K562 (cell line): ENCODE data around the gene PLXDC1. TPM values are rescaled to one million over a fixed set of nuclear protein-coding genes. Genes with fewer than 3 reads are reported as not detected.

ENCODE experiments used
- ATAC-seq: fragments of 200-7000 bp; cut with Tn5 transposase; 3 replicates; pipeline ENCODE4 v1.9.1; 2020; ENCODE audit warnings: moderate library complexity
- BruUV-seq: library from RNA; stranded (reverse); fragments of 400-500 nt; replicated peaks from 2 replicates; lab custom pipeline; 2021; lab: Mats Ljungman, UMichigan
- CTCF ChIA-PET: fragments of 300-600 bp; formaldehyde crosslinking; extraction: SDS; loops from one replicate; lab custom pipeline; 2021; ENCODE audit warnings: low intra/inter-chr PET ratio; lab: Yijun Ruan, JAX
- POLR2A ChIA-PET: fragments of 300-600, 350-650 bp; sonication (Branson Sonifier 250); formaldehyde crosslinking; extraction: SDS; loops from one replicate; lab custom pipeline; 2021; ENCODE audit warnings: antibody characterized with exemption, inconsistent platforms; lab: Yijun Ruan, JAX
- DNase-seq, 4 experiments: peaks; one replicate each; pipeline versions ENCODE4 v3.0.0 to v3.0.0-alpha.2; 2011 to 2018; ENCODE audit warnings: low spot score in 3 of 4, mixed read lengths in 3 of 4; ENCODE audit errors: extremely low read depth in 1 of 4
- FAIRE-seq: peaks from 2 replicates; lab custom pipeline; 2011; peaks lifted over from hg19 to GRCh38; lab: Jason Lieb, UNC
- H2AFZ ChIP-seq: 2 replicates; pipeline ENCODE4 v1.6.0; 2011; ENCODE audit warnings: low read depth, low read length, control low read depth, inconsistent platforms
- H3K27ac ChIP-seq: fragments of 200-600 bp; 3 replicates; pipeline ENCODE4 v1.8.0; 2011; ENCODE audit warnings: low read depth, mild to moderate bottlenecking, control low read depth, inconsistent platforms, low read length, moderate library complexity, mixed read lengths; ENCODE audit errors: extremely low read depth
- H3K27me3 ChIP-seq, 2 experiments: fragments of 300-600 bp in 1 of 2; 2 replicates in 1 of 2; 3 replicates in 1 of 2; pipeline versions ENCODE4 v1.6.0 to v1.8.0; 2011; ENCODE audit warnings: inconsistent platforms in 2 of 2, low read length in 2 of 2, mild to moderate bottlenecking in 1 of 2, mixed read lengths in 1 of 2, moderate library complexity in 1 of 2; ENCODE audit not compliant: control insufficient read depth in 2 of 2, insufficient read depth in 2 of 2
- H3K36me3 ChIP-seq: fragments of 300-600 bp; 3 replicates; pipeline ENCODE4 v1.8.0; 2011; ENCODE audit warnings: mild to moderate bottlenecking, low read length, inconsistent platforms; ENCODE audit not compliant: control insufficient read depth, insufficient read depth
- H3K4me1 ChIP-seq, 2 experiments: fragments of 200-600 bp in 1 of 2; replicated peaks in 1 of 2; 2 replicates in 1 of 2; 3 replicates in 1 of 2; pipeline versions ENCODE4 v1.5.1 to v1.8.0; 2011; ENCODE audit warnings: inconsistent platforms in 2 of 2, low read length in 2 of 2, mild to moderate bottlenecking in 1 of 2, mixed read lengths in 1 of 2, moderate library complexity in 1 of 2; ENCODE audit not compliant: control insufficient read depth in 2 of 2, insufficient read depth in 2 of 2
- H3K4me2 ChIP-seq: 2 replicates; pipeline ENCODE4 v1.6.1; 2011; ENCODE audit warnings: low read length, control low read depth, inconsistent platforms, mixed read lengths; ENCODE audit not compliant: insufficient read depth
- H3K4me3 ChIP-seq: fragments of 200-600 bp; sonication (generic), shearing (Covaris generic); 2 replicates; pipeline ENCODE4 v1.5.1; 2016; ENCODE audit warnings: control low read depth, inconsistent platforms
- H3K79me2 ChIP-seq: fragments of 200-600 bp; 3 replicates; pipeline ENCODE4 v1.8.0; 2011; ENCODE audit warnings: low read length, inconsistent platforms; ENCODE audit not compliant: control insufficient read depth, insufficient read depth
- H3K9ac ChIP-seq, 2 experiments: 2 replicates each; pipeline versions ENCODE4 v1.6.0 to v1.6.1; 2011; ENCODE audit warnings: low read depth in 2 of 2, low read length in 2 of 2, control low read depth in 1 of 2, inconsistent platforms in 1 of 2, mild to moderate bottlenecking in 1 of 2, mixed read lengths in 1 of 2; ENCODE audit not compliant: insufficient read depth in 1 of 2
- H3K9me1 ChIP-seq: one replicate; pipeline ENCODE4 v1.6.0; 2011; ENCODE audit warnings: inconsistent platforms, mild to moderate bottlenecking, low read length, moderate library complexity; ENCODE audit not compliant: control insufficient read depth, insufficient read depth
- H3K9me3 ChIP-seq: replicated peaks from 2 replicates; pipeline ENCODE4 v1.5.1; 2011; ENCODE audit warnings: low read depth, low read length, inconsistent platforms; ENCODE audit not compliant: control insufficient read depth, insufficient read depth
- H4K20me1 ChIP-seq: replicated peaks from 2 replicates; pipeline ENCODE4 v1.6.1; 2011; ENCODE audit warnings: low read length, inconsistent platforms, mixed read lengths; ENCODE audit not compliant: control insufficient read depth, insufficient read depth
- CBFB ChIP-seq: sonication (generic); formaldehyde crosslinking; IDR thresholded peaks from 2 replicates; pipeline ENCODE4 v1.4.0; 2020; ENCODE audit warnings: mild to moderate bottlenecking, missing genetic modification reagents
- E2F3 ChIP-seq: fragments of 250-450 bp; sonication (Bioruptor Pico); IDR thresholded peaks from 2 replicates; pipeline ENCODE4 v1.4.0; 2020; ENCODE audit warnings: mild to moderate bottlenecking
- KHSRP ChIP-seq: fragments of 450-650 bp; IDR thresholded peaks from 2 replicates; pipeline ENCODE4 v1.6.1; 2017
- PCBP2 ChIP-seq: fragments of 200-400 bp; formaldehyde crosslinking; IDR thresholded peaks from 2 replicates; pipeline ENCODE4 v1.6.1; 2018; ENCODE audit warnings: low read length, low read depth, mild to moderate bottlenecking, moderate library complexity; ENCODE audit not compliant: poor library complexity, severe bottlenecking
- SIN3B ChIP-seq: fragments of 450-650 bp; IDR thresholded peaks from 2 replicates; pipeline ENCODE4 v1.6.1; 2017; ENCODE audit warnings: low read depth, mild to moderate bottlenecking, moderate library complexity
- SMARCE1 ChIP-seq: fragments of 450-650 bp; IDR thresholded peaks from 2 replicates; pipeline ENCODE4 v1.7.1; 2016; ENCODE audit warnings: mild to moderate bottlenecking
- SRF ChIP-seq, 2 experiments: fragments of 250-450, 450-650 bp in 1 of 2; sonication (Bioruptor Pico) in 1 of 2; sonication (generic) in 1 of 2; formaldehyde crosslinking; IDR thresholded peaks; 2 replicates each; pipeline versions ENCODE4 v1.5.0 to v1.5.1; 2020 to 2022; ENCODE audit warnings: mild to moderate bottlenecking in 1 of 2, missing genetic modification reagents in 1 of 2
- TCF3 ChIP-seq: sonication (generic); formaldehyde crosslinking; IDR thresholded peaks from 2 replicates; pipeline ENCODE4 v1.4.0; 2020; ENCODE audit warnings: mild to moderate bottlenecking, missing genetic modification reagents
- ZEB2 ChIP-seq: fragments of 450-650 bp; IDR thresholded peaks from 2 replicates; pipeline ENCODE4 v1.6.1; 2016
- ZNF174 ChIP-seq: fragments of 250-450 bp; sonication (Bioruptor Pico); IDR thresholded peaks from 2 replicates; pipeline ENCODE4 v1.4.0; 2020; ENCODE audit warnings: mild to moderate bottlenecking
- WGBS: fragments of 100-300 bp; shearing (Covaris generic); methylation state at CpG from one replicate; pipeline ENCODE4 v1.1.6; 2016; ENCODE audit warnings: low coverage, mixed read lengths; ENCODE audit not compliant: insufficient coverage; ENCODE audit errors: missing lambda C conversion rate; 5-methylcytosine and 5-hydroxymethylcytosine counted together
- in situ Hi-C: fragments of 300-500 bp; cut with MboI; formaldehyde crosslinking; loops from 4 replicates; pipeline ENCODE4 v1.15.0; 2018; ENCODE audit warnings: inconsistent platforms, mixed read lengths
- intact Hi-C: fragments of 100-400 bp; cut with micrococcal nuclease; formaldehyde crosslinking; loops from 2 replicates; pipeline ENCODE4 v1.14.2; 2022
- polyA plus RNA-seq, 8 experiments: library from polyadenylated mRNA; depleted of rRNA in 4 of 8; stranded (reverse) in 5 of 8; unstranded in 3 of 8; fragments of >200 nt; fragmentation: Nextera tagmentation in 2 of 8; fragmentation: Illumina TruSeq in 1 of 8; extraction: Ambion mirVana in 2 of 8; extraction: Trizol in 1 of 8; gene quantifications; 2 replicates each; pipeline versions ENCODE4 v1.2.1 to v1.2.3, GENCODE V29; 2011 to 2014; ENCODE audit warnings: inconsistent platforms in 1 of 8, missing spikeins in 1 of 8
- total RNA-seq, 7 experiments: library from RNA; depleted of rRNA in 6 of 7; stranded (reverse); fragments of >200 nt in 6 of 7; fragmentation: Illumina TruSeq in 2 of 7; extraction: Trizol in 2 of 7; gene quantifications; 2 replicates each; pipeline versions ENCODE4 v1.2.1 to v1.2.3, GENCODE V29; 2011 to 2021; ENCODE audit warnings: low replicate concordance in 1 of 7
- TF ChIP-seq, protein P1 (sequence below), 3 experiments: IDR thresholded peaks in 2 of 3; conservative IDR thresholded peaks in 1 of 3; 2 replicates each; pipeline ENCODE4 v1.5.1; 2011 to 2012; ENCODE audit warnings: low read length in 3 of 3, mild to moderate bottlenecking in 3 of 3, control low read depth in 2 of 3, improper control_type of control experiment in 1 of 3, inconsistent platforms in 1 of 3, low read depth in 1 of 3, mixed read lengths in 1 of 3, moderate library complexity in 1 of 3; ENCODE audit not compliant: insufficient read depth in 2 of 3
- TF ChIP-seq, protein P2 (sequence below): fragments of 250-450 bp; sonication (Bioruptor Pico); IDR thresholded peaks from 2 replicates; pipeline ENCODE4 v1.8.0; 2021; ENCODE audit warnings: moderate library complexity, mild to moderate bottlenecking, inconsistent platforms

Gene PLXDC1
- total and polyA plus RNA-seq, 9 of the 15 experiments (the other 6 are each of a cell fraction or from before 2014, with no cell fraction given): not detected

DNA sequence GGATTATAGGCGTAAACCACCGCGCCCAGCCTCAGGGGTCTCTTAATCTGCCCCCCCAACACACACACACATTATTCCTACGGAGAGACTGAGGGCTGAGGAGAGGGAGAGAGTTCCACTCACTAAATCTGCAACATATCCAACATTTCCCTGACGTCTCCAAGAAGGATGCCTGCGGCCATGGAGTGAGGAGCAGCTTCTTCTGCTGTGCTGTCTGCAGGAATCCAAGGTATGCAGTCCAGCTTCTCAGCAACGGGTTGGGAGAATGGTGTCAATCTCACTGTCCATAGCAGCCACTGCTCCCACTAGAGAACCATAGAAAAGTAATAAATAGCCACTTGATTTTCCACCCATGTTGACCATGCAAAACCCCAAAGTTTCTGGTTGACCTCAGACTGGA is 5.1 kb upstream of the PLXDC1 start:
- in situ Hi-C loops (no loop called here), intact Hi-C loops (loop anchor here (10.0 kb wide), 2 partner anchors 88 to 402 kb away; partner anchors contain the start of gene PSMB3)
- FAIRE-seq (no peak), ATAC-seq (no peak), DNase-seq (no peak)
- H3K4me3 ChIP-seq: no peak overlapping the region
- CTCF ChIA-PET: interaction anchor here (0.6 kb wide), 1 partner anchor 99 kb away, joined by 3 read pairs; no protein-coding TSS in a partner anchor
- no peaks in the 10 kb centered on the region for H3K9me1 ChIP-seq
- no peaks in the 10 kb centered on the region for H3K9me3 ChIP-seq
- POLR2A ChIA-PET: no interaction called here
- H3K36me3 ChIP-seq: no peaks in the 10 kb centered on the region
- peaks cover 4% of the 10 kb centered on the region; the same call in 1 of the 2 replicates for H4K20me1 ChIP-seq
- no TSS peak for BruUV-seq
- no peak overlapping the region for H3K4me2 ChIP-seq
- peaks cover 8 to 23% of the 10 kb centered on the region in 2 experiments; a peak in 2 of 5 replicates for H3K4me1 ChIP-seq
- TF ChIP-seq ZEB2: no peak
- no peak for TF ChIP-seq KHSRP
- TF ChIP-seq TCF3: no peak
- TF ChIP-seq SIN3B: no peak
- 52% methylated on average over 7 of the region's 7 CpGs for WGBS
- H3K27me3 ChIP-seq: peaks cover 0 to 12% of the 10 kb centered on the region in 2 experiments; a peak in 2 of 5 replicates
- H3K27ac ChIP-seq: no peak overlapping the region
- H3K9ac ChIP-seq: no peak overlapping the region
- H2AFZ ChIP-seq: no peak overlapping the region
- no peaks in the 10 kb centered on the region for H3K79me2 ChIP-seq

GRCh38 chr17:39155654-39156053 is 4.2 kb upstream of the PLXDC1 start:
- Histone ChIP-seq H3K4me1 (peaks cover 8 to 27% of the 10 kb centered on the region in 2 experiments; a peak in 2 of 5 replicates), H3K9ac (no peak overlapping the region; a peak in 1 of 4 replicates), H3K9me3 (no peaks in the 10 kb centered on the region), H3K27ac (no peak overlapping the region), H4K20me1 (peaks cover 4% of the 10 kb centered on the region; the same call in 1 of the 2 replicates), H3K9me1 (no peaks in the 10 kb centered on the region), H3K36me3 (no peaks in the 10 kb centered on the region), H3K27me3 (peaks cover 3 to 13% of the 10 kb centered on the region in 2 experiments; a peak in 3 of 5 replicates), H3K4me3 (no peak overlapping the region), H2AFZ (0 out of 2 replicates have a peak overlapping the region, but pooled peaks have one; percentile 32), H3K79me2 (no peaks in the 10 kb centered on the region), H3K4me2 (peak overlapping the region; percentile 38)
- ChIA-PET POLR2A (no interaction called here), CTCF (no interaction called here)
- WGBS: 8% methylated on average over 2 of the region's 2 CpGs
- intact Hi-C loops (loop anchor here (10.0 kb wide), 2 partner anchors 89 to 401 kb away; partner anchors contain the start of gene PSMB3), in situ Hi-C loops (no loop called here)
- no peak for ATAC-seq
- BruUV-seq: no TSS peak
- FAIRE-seq: no peak
- no peak for DNase-seq
- TF ChIP-seq ZNF174 (no peak), SRF (CRISPR knock-in tag; IDR thresholded peaks at IDR 0.05) (no peak), SMARCE1 (no peak), CBFB (CRISPR knock-in tag) (no peak), E2F3 (CRISPR knock-in tag) (no peak), PCBP2 (no peak)
- TF ChIP-seq, protein P1, sequence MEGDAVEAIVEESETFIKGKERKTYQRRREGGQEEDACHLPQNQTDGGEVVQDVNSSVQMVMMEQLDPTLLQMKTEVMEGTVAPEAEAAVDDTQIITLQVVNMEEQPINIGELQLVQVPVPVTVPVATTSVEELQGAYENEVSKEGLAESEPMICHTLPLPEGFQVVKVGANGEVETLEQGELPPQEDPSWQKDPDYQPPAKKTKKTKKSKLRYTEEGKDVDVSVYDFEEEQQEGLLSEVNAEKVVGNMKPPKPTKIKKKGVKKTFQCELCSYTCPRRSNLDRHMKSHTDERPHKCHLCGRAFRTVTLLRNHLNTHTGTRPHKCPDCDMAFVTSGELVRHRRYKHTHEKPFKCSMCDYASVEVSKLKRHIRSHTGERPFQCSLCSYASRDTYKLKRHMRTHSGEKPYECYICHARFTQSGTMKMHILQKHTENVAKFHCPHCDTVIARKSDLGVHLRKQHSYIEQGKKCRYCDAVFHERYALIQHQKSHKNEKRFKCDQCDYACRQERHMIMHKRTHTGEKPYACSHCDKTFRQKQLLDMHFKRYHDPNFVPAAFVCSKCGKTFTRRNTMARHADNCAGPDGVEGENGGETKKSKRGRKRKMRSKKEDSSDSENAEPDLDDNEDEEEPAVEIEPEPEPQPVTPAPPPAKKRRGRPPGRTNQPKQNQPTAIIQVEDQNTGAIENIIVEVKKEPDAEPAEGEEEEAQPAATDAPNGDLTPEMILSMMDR (IDR thresholded peaks at IDR 0.05 in 2 of 3, conservative IDR thresholded peaks at IDR 0.05 in 1 of 3; ENCODE audit: insufficient read depth in 2 of 3, low read depth in 1 of 3, low read length in 3 of 3): no peak
- TF ChIP-seq, protein P2, sequence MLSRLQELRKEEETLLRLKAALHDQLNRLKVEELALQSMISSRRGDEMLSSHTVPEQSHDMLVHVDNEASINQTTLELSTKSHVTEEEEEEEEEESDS: no peak
